Kidney capillary endothelial cell (primary cell): ENCODE measurements around the gene CA12.

Experiments used
- DNase-seq: peaks from one replicate; pipeline ENCODE4 v3.0.0-alpha.2; 2018; ENCODE audit warnings: low spot score

Gene CA12

GRCh38 chr15:63374686-63375520 is 6.7 kb downstream of the CA12 start:
- peak; percentile 30 for DNase-seq

GRCh38 chr15:63373866-63374548 is 7.6 kb downstream of the CA12 start:
- no peak for DNase-seq

DNA sequence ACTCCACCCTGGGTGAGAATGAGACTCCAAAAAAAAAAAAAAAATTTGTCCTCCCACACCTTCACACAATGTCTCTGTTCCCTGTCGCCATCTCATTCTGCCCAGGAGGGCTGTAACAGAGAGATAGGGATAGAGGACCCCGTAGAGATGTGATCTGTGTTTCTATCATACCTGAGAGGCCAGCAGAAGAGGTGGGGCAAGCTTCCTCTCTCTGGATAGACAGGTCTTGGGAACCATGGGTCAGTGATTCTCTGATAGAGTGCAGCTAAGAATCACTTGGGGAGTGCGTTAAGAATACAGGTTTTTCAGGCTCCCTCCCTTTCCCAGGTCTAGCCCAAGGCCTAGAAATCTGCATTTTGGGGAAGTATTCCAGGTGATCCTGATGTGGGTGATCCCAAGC is 8.3 kb downstream of the CA12 start:
- no peak for DNase-seq

DNA sequence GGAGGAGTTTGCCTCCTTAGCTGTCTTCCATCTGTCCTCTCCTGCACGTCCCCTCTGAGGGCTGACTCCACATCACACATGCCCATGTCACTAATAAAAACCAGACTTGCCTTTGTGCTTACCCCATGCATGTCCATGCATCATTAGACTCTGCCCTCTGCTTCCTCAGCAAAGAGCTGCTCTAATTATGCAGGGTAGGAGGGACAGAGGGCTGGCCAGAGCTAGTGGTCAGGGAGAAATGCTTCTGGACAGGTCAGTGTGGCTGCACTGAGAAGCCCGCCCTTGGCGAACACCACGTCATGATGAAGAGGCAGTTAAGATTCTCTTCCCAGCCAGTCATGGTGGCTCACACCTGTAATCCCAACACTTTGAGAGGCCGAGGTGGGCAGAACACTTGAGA is 8.9 kb downstream of the CA12 start:
- DNase-seq, result no peak

- peak; percentile 72 for DNase-seq
Observed at GRCh38 chr15:63372018-63372705, 9.5 kb downstream of the CA12 start.

DNA sequence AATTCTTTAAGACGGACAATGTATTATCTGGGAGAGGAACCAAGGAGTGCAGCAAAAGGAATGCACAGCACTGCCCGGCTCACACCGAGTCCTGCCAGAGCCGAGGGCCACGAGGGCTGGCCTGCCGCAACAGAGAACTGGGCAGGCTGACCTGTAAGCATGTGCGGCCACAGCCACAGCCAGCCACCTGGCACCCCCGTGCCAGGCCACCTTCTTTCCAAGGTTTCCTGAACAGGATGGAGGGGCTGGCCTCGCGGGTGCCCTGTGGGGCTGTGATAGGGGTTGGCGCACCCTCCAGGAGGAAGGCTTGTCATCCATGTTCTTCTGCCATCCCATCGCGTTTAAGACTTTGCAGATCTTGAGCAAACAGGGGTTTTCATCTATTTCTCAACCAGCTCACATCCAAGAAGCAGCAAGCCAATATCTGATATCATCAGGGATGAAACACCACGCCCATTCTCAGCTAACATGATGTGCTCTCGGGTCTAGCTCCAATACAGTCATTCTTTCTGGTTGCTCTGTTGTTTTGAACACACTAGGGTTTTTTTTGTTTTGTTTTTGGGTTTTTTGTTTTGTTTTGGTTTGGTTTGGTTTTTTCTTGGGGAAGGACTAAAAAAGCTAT is 10.2 kb downstream of the CA12 start:
- no peak for DNase-seq

DNA sequence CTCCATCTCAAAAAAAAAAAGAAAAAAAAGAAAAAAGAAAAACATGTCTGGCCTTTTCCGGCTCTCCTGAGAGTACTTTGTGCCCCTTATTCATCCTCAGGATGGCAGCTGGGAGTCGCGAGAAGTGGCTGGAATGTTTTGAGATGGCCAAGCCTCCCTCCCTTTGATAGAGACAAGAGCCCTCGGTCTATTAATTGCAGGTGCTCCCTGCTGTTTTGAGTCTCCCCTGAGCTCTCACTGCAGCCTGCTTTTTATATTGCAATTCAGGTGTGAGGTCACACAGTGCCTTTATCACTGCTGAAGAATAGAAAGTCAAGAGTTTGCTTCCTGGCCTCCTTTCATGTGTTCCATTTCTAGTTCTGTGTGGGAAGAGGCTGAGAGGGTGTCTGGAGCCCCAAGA is 10.9 kb downstream of the CA12 start:
- no peak for DNase-seq

DNA sequence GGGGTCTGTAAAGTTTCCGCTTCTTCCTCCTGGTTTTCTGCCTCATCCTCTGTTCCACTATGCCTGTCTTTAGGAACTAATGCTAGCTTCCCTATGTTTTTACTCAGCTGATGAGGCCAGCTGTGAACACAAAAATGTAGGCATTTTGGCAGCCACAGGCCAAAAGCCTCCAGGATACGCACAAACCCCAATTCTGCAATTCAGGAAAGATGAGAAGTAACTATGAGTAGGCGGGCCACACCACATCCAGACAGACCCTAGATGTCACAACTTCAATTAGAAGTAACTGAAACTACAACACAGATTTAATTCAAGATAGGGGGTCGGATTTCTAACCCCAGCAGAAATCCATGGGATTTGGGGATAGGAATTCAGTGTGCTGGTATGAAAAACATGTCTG is 11.9 kb downstream of the CA12 start:
- no peak for DNase-seq

DNA sequence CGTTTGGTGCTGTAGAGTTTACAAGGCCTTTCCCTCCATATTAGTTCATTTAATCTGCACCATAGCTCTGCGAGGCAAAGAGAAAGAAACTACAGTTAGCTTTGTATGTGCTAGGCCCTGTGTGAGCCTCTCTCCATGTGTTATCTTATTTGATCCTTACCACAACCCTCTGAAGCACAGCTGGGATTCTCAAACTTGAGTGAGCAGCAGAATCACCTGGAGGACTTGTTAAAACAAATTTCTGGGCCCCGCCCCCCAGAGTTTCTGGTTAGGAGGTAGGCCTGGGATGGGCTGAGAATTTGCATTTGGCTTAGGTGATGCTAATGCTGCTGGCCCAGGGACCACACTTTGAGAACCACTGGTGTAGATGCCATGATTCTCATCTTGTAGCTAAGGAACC is 12.3 kb downstream of the CA12 start:
- no peak for DNase-seq

GRCh38 chr15:63368503-63368902 is 13.1 kb downstream of the CA12 start:
- no peak for DNase-seq

DNA sequence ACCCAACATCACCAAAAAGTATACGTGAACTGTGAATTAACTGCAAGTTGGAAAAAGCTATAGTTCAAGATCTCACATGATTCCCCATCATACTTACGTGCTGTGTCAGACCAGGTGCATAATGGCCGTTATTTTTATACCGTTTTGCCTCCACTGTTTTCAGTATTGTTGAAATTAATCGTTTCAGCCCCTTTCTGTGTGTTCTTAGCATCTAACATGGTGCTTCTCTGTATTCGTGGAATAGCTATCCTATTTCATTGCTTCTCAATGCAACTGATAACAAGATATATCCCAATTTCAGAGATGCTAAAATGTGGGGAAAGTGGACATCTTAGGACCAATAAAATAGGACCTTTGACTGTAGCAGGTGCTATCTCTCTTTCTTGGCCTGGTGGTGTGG is 13.7 kb downstream of the CA12 start:
- DNase-seq, result no peak

DNA sequence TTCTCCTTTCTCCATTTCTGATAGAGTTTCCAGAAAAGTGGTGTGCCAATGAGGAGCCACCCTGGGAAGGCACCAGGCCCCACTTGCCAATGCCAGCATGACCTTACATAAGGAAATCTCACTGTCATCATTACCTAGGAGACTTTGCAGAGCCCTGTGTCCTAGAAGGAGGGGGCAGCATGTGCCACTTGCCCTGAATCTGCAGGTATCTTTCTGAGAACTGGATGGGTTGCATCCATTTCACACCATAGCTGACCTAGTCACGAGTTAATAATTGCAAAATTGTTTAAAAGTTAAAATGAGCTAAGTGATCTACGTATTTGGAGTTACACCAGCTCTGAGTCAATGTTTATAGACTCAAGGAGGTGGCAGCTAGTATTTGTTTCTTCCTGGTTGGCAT is 14.3 kb downstream of the CA12 start:
- no peak for DNase-seq

DNA sequence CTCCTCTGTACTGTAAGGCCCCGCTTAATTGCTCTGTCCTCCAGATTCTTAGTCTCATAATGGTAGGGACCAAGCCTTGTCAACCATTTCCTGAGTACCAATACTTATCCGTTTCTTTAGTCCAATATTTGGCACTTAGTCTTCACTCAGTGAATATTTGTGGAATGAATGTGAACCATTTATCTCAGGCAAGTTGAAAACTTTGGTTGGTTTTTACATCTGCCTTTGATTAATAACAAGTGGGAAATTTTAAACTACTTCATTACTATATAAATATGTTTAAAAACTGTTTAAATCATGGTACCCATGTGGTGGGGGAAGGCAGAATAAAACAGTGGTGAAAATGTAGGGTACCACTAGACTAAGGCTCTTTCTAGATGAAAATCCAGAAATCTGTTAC is 15.2 kb downstream of the CA12 start:
- no peak for DNase-seq

GRCh38 chr15:63365273-63365680 is 16.4 kb downstream of the CA12 start:
- no peak for DNase-seq

DNA sequence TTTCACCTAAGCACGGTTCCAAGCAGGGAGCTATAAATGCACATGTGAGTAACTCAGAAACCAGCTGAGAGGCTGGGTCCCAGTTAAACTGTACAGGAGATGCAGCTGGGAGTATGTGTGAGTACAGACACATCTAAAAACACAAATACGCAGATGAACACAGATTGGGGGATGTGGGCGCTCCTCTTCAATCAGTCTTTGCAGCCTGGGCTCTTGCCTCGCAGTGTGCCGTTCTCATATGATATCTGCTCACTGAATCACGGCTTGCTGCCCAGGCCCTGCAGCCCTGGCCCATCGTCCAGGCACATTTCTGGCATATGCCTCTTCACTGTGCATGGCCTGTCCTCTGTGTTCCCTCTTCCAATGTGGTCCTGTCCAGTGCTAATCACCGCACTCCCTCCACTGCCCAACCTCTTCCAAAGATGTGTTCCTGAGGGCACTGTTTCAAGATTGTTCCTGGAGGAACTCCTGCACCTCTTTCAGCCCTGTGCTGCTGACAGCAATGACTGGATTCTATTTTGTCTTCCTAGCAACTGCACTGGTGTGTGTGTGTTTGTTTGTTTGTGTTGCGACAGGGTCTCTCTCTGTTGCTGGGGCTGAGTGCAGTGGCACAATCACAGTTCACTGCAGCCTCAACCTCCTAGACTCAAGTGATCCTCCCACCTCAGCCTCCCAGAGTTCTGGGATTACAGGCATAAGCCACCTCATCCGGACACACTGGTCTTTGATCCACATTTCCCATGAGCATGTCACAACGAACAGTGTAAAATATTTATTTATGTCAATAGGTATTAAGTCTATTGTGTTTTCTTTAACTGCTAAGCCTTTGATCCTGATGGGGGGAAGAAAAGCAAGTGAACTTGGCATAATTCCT is 17.0 kb downstream of the CA12 start:
- no peak for DNase-seq

DNA sequence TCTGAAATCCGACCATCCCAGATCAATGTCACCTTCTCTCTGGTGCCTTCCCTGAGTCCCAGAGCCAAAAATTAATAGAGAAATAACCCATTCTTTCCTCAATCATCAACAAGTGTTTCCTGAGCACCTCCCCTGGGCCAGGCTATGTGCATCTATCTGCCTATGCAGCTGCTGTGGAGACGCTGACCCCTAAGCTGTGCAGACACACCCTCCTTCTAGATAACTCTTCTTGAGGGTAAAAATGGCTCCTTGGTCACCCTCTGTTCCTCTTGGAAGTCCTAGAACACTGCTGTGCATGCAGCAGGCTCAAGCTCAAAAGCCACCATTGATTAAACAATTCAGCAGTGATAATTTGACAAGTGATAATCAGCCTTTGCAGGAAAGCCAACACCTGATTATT is 18.4 kb downstream of the CA12 start:
- DNase-seq, result no peak

- DNase-seq, result no peak
Observed at GRCh38 chr15:63362885-63363284, 18.8 kb downstream of the CA12 start.

DNA sequence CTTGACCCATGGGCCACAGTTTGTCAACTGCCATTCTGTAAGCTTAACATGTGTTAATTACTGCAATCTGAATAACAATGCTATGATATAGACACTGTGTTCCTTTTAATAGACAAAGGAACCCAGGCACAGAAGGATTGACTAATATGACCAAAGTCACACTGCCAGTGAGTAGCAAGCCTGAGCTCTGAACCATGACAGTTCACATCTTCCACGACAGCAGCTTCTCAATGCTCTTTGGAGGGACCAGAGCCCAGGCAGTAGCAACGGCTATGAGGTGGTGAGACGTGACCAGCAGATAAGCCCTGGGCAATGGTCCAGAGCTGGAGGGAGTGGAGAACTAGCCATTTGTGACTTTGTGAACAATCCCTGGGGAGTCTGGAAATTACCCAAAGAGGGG is 19.4 kb downstream of the CA12 start:
- no peak for DNase-seq

- no peak for DNase-seq
Observed at GRCh38 chr15:63360170-63360569, 21.5 kb downstream of the CA12 start.

DNA sequence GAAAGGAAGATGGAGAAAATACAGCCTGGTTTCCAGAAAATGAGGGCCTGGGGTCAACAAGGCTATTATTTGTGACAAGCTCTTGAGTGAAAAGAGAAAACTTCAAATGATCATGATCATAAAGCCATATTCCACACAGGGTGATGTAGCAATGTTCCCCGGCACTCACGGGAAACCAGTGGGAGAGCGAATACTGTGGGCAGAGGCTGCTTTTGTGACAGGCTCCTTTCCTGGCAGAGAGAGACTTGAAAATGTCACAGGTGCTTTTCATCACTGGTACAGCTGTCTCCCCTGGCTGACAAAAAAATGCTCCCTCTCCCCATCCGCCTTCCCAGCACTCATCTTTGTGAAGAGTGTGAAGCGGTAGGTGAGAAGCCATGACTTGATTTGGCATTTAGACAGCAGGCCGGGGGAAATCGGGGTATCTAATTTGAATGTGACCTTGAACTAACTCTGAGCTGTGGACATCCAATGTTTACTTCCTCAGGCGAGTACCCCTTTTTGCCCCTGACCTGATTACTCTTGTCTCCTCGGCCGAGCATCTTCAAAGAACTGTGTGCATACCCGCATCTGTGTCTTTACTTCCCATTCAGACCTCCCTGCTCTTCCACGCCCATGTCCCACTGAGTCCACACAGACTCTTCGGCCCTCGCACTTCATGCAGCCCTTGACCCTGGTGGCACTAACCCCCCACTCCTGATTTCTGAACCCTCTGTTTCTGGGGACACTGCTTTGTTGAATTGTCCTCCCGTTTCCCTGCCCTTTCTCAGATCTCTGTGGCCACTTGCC is 23.2 kb downstream of the CA12 start:
- no peak for DNase-seq

DNA sequence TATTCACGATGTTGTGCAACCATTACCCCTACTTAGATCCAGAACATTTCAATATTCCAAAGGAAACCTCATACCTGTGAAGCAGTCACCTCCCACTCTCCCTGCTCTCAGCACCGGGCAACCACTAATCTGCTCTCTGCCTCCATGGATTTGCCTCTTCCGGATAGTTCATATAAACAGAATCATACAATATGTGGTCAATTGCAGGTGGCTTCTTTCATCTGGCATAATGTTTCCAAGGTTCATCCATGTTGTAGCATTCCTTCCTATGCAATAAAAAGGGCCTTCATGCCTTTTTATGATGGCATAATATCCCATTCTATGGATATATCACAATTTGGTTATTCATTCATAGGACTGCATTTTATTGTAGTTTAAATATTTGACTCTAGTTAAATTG is 23.9 kb downstream of the CA12 start:
- no peak for DNase-seq
